Spleen (tissue), 7 donors: ENCODE measurements around the gene SOX15.

Experiments used
- CTCF ChIP-seq, 11 experiments: fragments of 200-600 bp in 7 of 11; fragments of 450-650 bp in 4 of 11; sonication (generic) in 4 of 11; IDR thresholded peaks in 8 of 11; conservative IDR thresholded peaks in 3 of 11; 1 replicate in 7 of 11; 2 replicates in 4 of 11; pipeline versions ENCODE4 v1.4.0 to v1.8.0; 2016 to 2021; ENCODE audit warnings: antibody characterized with exemption in 11 of 11, inconsistent platforms in 4 of 11, mild to moderate bottlenecking in 1 of 11
- POLR2A ChIP-seq, 3 donors: fragments of 450-650 bp; IDR thresholded peaks; one replicate each; pipeline ENCODE4 v1.5.1; 2017; ENCODE audit warnings: antibody characterized with exemption in 3 of 3, mild to moderate bottlenecking in 1 of 3
- donor health status: DM: no; HTN: no; CAD: no; lungs with moderate emphysema.
- donor health status: DM: no; HTN: no; CAD: no.
- donor health status: DM: no; HTN: no; CAD: no.

GRCh38 chr17:7558544-7559319, 31.2 kb downstream of the SOX15 start, which contains the start of gene TNFSF13:
- TF ChIP-seq CTCF (IDR thresholded peaks at IDR 0.05 in 8 of 11, conservative IDR thresholded peaks at IDR 0.05 in 3 of 11) (no peak), POLR2A (IDR thresholded peaks at IDR 0.05) (no peak)
